ENCODE measurements around the gene DMAC1.

- no peak for TF ChIP-seq CTCF (IDR thresholded peaks at IDR 0.05)
- TF ChIP-seq POLR2A (IDR thresholded peaks at IDR 0.05) = no peak
These were observed 337 bp upstream of the DMAC1 start for GRCh38 chr9:7799944-7800285.

Measured in heart left ventricle (tissue), 13 donors.